ENCODE results near the gene CLSTN2. TPM values are rescaled to one million over a fixed set of nuclear protein-coding genes. Genes with fewer than 3 reads are reported as not detected.

CLSTN2 gene
- total and polyA plus RNA-seq, 9 donors: 28.9 to 263 (median 134) TPM

GRCh38 chr3:140521751-140522445 is 586.9 kb downstream of the CLSTN2 start:
- no peaks in the 10 kb centered on the region for H3K36me3 ChIP-seq
- no peaks in the 10 kb centered on the region for H3K9me3 ChIP-seq
- no peak overlapping the region for H3K4me3 ChIP-seq
- DNase-seq: no peak
- TF ChIP-seq CTCF (IDR thresholded peaks at IDR 0.05): no peak
- TF ChIP-seq EP300 (IDR thresholded peaks at IDR 0.05): no peak
- TF ChIP-seq POLR2A (IDR thresholded peaks at IDR 0.05): no peak
- H3K4me1 ChIP-seq (ENCODE audit: insufficient read depth): no peaks in the 10 kb centered on the region
- no peak overlapping the region for H3K27ac ChIP-seq
- 94 to 97% (median 94%) methylated on average over 10 of the region's 10 CpGs for WGBS, 3 donors
- no peaks in the 10 kb centered on the region for H3K27me3 ChIP-seq
- intact Hi-C loops (cut with DNase I): no loop called here

GRCh38 chr3:140522653-140523380 is 587.8 kb downstream of the CLSTN2 start:
- 68 to 78% (median 73%) methylated on average over 5 of the region's 5 CpGs for WGBS, 3 donors
- no peak for DNase-seq
- intact Hi-C loops (cut with DNase I): no loop called here
- H3K27ac ChIP-seq: no peak overlapping the region
- no peaks in the 10 kb centered on the region for H3K4me1 ChIP-seq (ENCODE audit: insufficient read depth)
- H3K36me3 ChIP-seq: no peaks in the 10 kb centered on the region
- no peaks in the 10 kb centered on the region for H3K9me3 ChIP-seq
- H3K27me3 ChIP-seq: no peaks in the 10 kb centered on the region
- TF ChIP-seq CTCF (IDR thresholded peaks at IDR 0.05) (no peak), EP300 (IDR thresholded peaks at IDR 0.05) (no peak), POLR2A (IDR thresholded peaks at IDR 0.05) (no peak)
- no peak overlapping the region for H3K4me3 ChIP-seq

- Histone ChIP-seq H3K9me3 (no peaks in the 10 kb centered on the region), H3K27me3 (no peaks in the 10 kb centered on the region), H3K4me3 (no peak overlapping the region), H3K27ac (no peak overlapping the region), H3K4me1 (ENCODE audit: insufficient read depth) (no peaks in the 10 kb centered on the region), H3K36me3 (no peaks in the 10 kb centered on the region)
- TF ChIP-seq POLR2A (IDR thresholded peaks at IDR 0.05) (no peak), EP300 (IDR thresholded peaks at IDR 0.05) (no peak), CTCF (IDR thresholded peaks at IDR 0.05) (no peak)
- intact Hi-C loops (cut with DNase I): no loop called here
- 93 to 98% (median 96%) methylated on average over 1 of the region's 1 CpG for WGBS, 3 donors
- no peak for DNase-seq
These were observed 588.6 kb downstream of the CLSTN2 start for GRCh38 chr3:140523600-140523999.

- intact Hi-C loops (cut with DNase I): no loop called here
- H3K9me3 ChIP-seq: no peaks in the 10 kb centered on the region
- no peak for DNase-seq
- peaks cover 8% of the 10 kb centered on the region for H3K4me1 ChIP-seq (ENCODE audit: insufficient read depth)
- TF ChIP-seq EP300 (IDR thresholded peaks at IDR 0.05) (no peak), POLR2A (IDR thresholded peaks at IDR 0.05) (no peak), CTCF (IDR thresholded peaks at IDR 0.05) (no peak)
- no peak overlapping the region for H3K4me3 ChIP-seq
- no peaks in the 10 kb centered on the region for H3K36me3 ChIP-seq
- no peaks in the 10 kb centered on the region for H3K27me3 ChIP-seq
- H3K27ac ChIP-seq: no peak overlapping the region
These were observed 592.2 kb downstream of the CLSTN2 start for GRCh38 chr3:140527156-140527555.
